PC-9 (cell line): ENCODE measurements around the gene ZMYND15.

Experiments
- EZH2 ChIP-seq: fragments of 200-600 bp; sonication (generic); IDR thresholded peaks from 2 replicates; pipeline ENCODE4 v1.8.0; 2017; ENCODE audit warnings: antibody characterized with exemption, low read depth
- TF ChIP-seq, protein P1 (sequence below): fragments of 200-600 bp; sonication (generic); conservative IDR thresholded peaks from 2 replicates; pipeline ENCODE4 v1.6.1; 2017; ENCODE audit warnings: mixed run types, antibody characterized with exemption, mild to moderate bottlenecking, moderate library complexity

DNA sequence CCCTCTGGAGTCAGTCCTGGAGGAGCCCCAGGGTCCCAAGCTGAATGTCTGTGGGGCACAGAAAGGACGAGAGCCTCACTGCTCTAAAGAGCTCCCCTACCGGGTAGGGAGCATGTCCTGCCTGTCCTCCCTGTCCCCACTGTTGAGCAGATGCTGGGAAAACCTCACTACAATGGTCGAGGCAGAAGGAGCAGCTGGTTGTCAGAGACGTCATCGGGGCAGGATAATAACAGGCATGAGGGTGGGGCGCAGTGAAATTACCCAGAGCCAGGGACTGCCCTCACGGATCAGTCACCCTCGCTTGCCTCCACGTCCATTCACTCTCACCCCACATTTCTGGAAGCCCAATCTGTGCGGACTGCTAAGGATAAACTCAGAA, 32.6 kb downstream of the ZMYND15 start:
- TF ChIP-seq, protein P1, sequence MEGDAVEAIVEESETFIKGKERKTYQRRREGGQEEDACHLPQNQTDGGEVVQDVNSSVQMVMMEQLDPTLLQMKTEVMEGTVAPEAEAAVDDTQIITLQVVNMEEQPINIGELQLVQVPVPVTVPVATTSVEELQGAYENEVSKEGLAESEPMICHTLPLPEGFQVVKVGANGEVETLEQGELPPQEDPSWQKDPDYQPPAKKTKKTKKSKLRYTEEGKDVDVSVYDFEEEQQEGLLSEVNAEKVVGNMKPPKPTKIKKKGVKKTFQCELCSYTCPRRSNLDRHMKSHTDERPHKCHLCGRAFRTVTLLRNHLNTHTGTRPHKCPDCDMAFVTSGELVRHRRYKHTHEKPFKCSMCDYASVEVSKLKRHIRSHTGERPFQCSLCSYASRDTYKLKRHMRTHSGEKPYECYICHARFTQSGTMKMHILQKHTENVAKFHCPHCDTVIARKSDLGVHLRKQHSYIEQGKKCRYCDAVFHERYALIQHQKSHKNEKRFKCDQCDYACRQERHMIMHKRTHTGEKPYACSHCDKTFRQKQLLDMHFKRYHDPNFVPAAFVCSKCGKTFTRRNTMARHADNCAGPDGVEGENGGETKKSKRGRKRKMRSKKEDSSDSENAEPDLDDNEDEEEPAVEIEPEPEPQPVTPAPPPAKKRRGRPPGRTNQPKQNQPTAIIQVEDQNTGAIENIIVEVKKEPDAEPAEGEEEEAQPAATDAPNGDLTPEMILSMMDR = no peak
- no peak for TF ChIP-seq EZH2
